ENCODE data around the gene STX17. TPM values are rescaled to one million over a fixed set of nuclear protein-coding genes. Genes with fewer than 3 reads are reported as not detected.

The STX17 gene
- total and polyA plus RNA-seq, 2 donors (not counting 3 experiments of a cell fraction or from before 2014, with no cell fraction given): 5.3 to 17.6 TPM

DNA sequence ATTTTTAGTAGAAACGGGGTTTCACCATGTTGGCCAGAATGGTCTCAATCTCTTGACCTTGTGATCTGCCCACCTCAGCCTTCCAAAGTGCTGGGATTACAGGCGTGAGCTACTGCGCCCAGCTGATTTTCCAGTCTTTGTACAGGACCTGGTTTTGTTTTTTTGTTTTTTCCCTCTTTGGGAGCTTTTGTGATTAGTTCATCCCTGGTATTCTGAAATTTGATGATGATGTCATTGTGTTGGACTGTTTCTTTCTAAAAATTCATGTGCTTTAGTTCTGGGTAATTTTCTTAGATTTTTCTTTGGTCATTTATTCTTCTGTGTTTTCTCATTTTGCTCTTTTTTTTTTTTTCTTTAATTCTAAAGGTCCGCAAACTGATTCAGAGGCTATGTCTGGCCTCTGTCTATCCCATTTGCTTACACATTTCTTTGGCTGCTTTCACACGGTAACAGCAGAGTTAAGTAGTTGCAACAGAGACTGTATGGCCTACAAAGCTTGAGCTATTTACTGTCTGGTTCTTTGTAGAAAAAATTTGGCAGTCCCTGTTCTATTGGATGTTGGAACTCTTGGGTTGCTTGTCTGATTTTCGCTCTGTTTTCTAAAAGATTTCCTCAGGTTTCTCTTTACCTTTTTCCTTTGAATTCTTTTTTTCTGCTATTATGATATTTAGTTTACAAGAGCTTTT, 24.8 kb downstream of the STX17 start:
- no peak overlapping the region for H3K9ac ChIP-seq (replicated peaks; ENCODE audit: extremely low read depth, insufficient read depth, low read length)

DNA sequence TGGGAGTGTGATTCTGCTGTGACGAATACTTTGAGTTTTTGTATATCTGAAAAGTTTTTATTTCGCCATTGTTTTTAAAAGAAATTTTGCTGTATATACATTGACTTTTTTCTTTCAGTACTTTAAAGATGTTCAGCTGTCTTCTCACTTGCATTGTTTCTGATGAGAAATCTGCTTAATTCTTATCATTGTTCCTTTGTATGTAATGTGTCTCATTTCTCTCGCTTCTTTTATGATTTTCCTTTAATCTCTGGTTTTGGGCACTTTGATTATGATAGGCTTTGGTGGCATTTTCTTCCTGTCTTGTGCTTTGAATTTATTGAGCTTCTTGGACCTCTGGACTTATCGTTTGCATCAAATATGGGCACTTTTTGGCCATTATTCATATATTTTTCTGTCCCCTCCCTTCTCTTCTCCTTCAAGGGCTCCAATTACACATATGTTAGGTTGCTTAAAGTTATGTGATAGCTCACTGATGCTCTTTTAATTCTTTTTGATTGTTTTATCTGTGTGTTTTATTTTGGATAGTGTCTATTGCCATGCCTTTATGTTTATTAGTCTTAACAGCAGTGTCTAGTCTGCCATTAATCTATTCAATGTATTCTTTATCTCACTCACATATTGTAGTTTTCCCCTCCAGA, 30.6 kb downstream of the STX17 start:
- H3K27me3 ChIP-seq (ENCODE audit: control insufficient read depth in 2 of 2, insufficient read depth in 2 of 2, low read length in 2 of 2): no peaks in the 10 kb centered on the region
- no peak overlapping the region for H3K9ac ChIP-seq (replicated peaks; ENCODE audit: extremely low read depth, insufficient read depth, low read length)
- H3K79me2 ChIP-seq (ENCODE audit: control insufficient read depth, insufficient read depth, low read length): no peaks in the 10 kb centered on the region
- ChIA-PET CTCF (interaction anchor here (0.8 to 1.8 kb wide), 4 partner anchors 10 to 74 kb away, joined by 3 to 7 read pairs (median 3); no protein-coding TSS in a partner anchor), POLR2A (no interaction called here)
- DNase-seq (ENCODE audit: low read depth, low spot score) (no peak), FAIRE-seq (no peak)
- intact Hi-C loops (cut with micrococcal nuclease) (no loop called here), dilution Hi-C loops (cut with MboI; ENCODE audit: extremely low pct_ligation_motif_present, low sequenced_read_pairs) (no loop called here)
- BruUV-seq (replicated peaks): no TSS peak
- H3K9me1 ChIP-seq (replicated peaks; ENCODE audit: control insufficient read depth, extremely low read depth, insufficient read depth, low read length): no peaks in the 10 kb centered on the region
- H3K4me2 ChIP-seq (ENCODE audit: insufficient read depth, low read length): no peak overlapping the region
- no peaks in the 10 kb centered on the region for H4K20me1 ChIP-seq (replicated peaks; ENCODE audit: control insufficient read depth, extremely low read depth, insufficient read depth, low read length)
- TF ChIP-seq JUN (IDR thresholded peaks at IDR 0.05; ENCODE audit: borderline replicate concordance, insufficient read depth, insufficient read length, low read depth): no peak
- TF ChIP-seq, protein P1, sequence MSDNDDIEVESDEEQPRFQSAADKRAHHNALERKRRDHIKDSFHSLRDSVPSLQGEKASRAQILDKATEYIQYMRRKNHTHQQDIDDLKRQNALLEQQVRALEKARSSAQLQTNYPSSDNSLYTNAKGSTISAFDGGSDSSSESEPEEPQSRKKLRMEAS (IDR thresholded peaks at IDR 0.05; ENCODE audit: insufficient read depth, insufficient read length): no peak
- TF ChIP-seq, protein P2, sequence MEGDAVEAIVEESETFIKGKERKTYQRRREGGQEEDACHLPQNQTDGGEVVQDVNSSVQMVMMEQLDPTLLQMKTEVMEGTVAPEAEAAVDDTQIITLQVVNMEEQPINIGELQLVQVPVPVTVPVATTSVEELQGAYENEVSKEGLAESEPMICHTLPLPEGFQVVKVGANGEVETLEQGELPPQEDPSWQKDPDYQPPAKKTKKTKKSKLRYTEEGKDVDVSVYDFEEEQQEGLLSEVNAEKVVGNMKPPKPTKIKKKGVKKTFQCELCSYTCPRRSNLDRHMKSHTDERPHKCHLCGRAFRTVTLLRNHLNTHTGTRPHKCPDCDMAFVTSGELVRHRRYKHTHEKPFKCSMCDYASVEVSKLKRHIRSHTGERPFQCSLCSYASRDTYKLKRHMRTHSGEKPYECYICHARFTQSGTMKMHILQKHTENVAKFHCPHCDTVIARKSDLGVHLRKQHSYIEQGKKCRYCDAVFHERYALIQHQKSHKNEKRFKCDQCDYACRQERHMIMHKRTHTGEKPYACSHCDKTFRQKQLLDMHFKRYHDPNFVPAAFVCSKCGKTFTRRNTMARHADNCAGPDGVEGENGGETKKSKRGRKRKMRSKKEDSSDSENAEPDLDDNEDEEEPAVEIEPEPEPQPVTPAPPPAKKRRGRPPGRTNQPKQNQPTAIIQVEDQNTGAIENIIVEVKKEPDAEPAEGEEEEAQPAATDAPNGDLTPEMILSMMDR (IDR thresholded peaks at IDR 0.05; ENCODE audit: extremely low read depth in 1 of 2, insufficient read depth in 1 of 2, low read depth in 1 of 2, low read length in 2 of 2): no peak
- no peak for TF ChIP-seq GATA2 (IDR thresholded peaks at IDR 0.05; ENCODE audit: insufficient read depth, insufficient read length, low read depth, low read length)
- TF ChIP-seq MYC (IDR thresholded peaks at IDR 0.05; ENCODE audit: low read depth, low read length): no peak
- TF ChIP-seq EZH2 (IDR thresholded peaks at IDR 0.05; ENCODE audit: borderline replicate concordance, low read depth, low read length, severe bottlenecking): no peak
- TF ChIP-seq FOS (IDR thresholded peaks at IDR 0.05; ENCODE audit: borderline replicate concordance, insufficient read depth, low read length): no peak
- TF ChIP-seq POLR2AphosphoS5 (IDR thresholded peaks at IDR 0.05; ENCODE audit: insufficient read depth, low read depth, low read length): no peak
- TF ChIP-seq POLR2A (IDR thresholded peaks at IDR 0.05; ENCODE audit: low read depth, low read length): no peak
- no peak overlapping the region for H3K4me3 ChIP-seq (replicated peaks in 1 of 3; ENCODE audit: insufficient read depth in 1 of 3, low read depth in 1 of 3, low read length in 3 of 3)
- H3K27ac ChIP-seq (ENCODE audit: insufficient read depth, low read depth, low read length): no peak overlapping the region
- no peaks in the 10 kb centered on the region for H3K9me3 ChIP-seq (replicated peaks; ENCODE audit: control insufficient read depth, insufficient read depth, low read length)
- H2AFZ ChIP-seq (ENCODE audit: low read depth, low read length): no peak overlapping the region
- no peaks in the 10 kb centered on the region for H3K4me1 ChIP-seq (ENCODE audit: control insufficient read depth, extremely low read depth, insufficient read depth, low read length)
- H3K36me3 ChIP-seq (ENCODE audit: control insufficient read depth in 2 of 2, extremely low read depth in 1 of 2, insufficient read depth in 2 of 2, low read length in 2 of 2): no peaks in the 10 kb centered on the region

More for the DNA sequence above, 24.8 kb downstream of the STX17 start:
- Histone ChIP-seq H3K27ac (ENCODE audit: insufficient read depth, low read depth, low read length) (no peak overlapping the region), H3K4me3 (replicated peaks in 1 of 3; ENCODE audit: insufficient read depth in 1 of 3, low read depth in 1 of 3, low read length in 3 of 3) (no peak overlapping the region), H3K9me3 (replicated peaks; ENCODE audit: control insufficient read depth, insufficient read depth, low read length) (no peaks in the 10 kb centered on the region), H3K4me2 (ENCODE audit: insufficient read depth, low read length) (no peak overlapping the region), H3K27me3 (ENCODE audit: control insufficient read depth in 2 of 2, insufficient read depth in 2 of 2, low read length in 2 of 2) (no peaks in the 10 kb centered on the region), H3K9me1 (replicated peaks; ENCODE audit: control insufficient read depth, extremely low read depth, insufficient read depth, low read length) (no peaks in the 10 kb centered on the region), H2AFZ (ENCODE audit: low read depth, low read length) (no peak overlapping the region), H3K79me2 (ENCODE audit: control insufficient read depth, insufficient read depth, low read length) (no peaks in the 10 kb centered on the region), H3K36me3 (ENCODE audit: control insufficient read depth in 2 of 2, extremely low read depth in 1 of 2, insufficient read depth in 2 of 2, low read length in 2 of 2) (peaks cover 0 to 4% of the 10 kb centered on the region in 2 experiments), H4K20me1 (replicated peaks; ENCODE audit: control insufficient read depth, extremely low read depth, insufficient read depth, low read length) (no peaks in the 10 kb centered on the region), H3K4me1 (ENCODE audit: control insufficient read depth, extremely low read depth, insufficient read depth, low read length) (no peaks in the 10 kb centered on the region)
- POLR2A ChIA-PET: no interaction called here
- no TSS peak for BruUV-seq (replicated peaks)
- CTCF ChIA-PET: interaction anchor here (1.0 kb wide), 1 partner anchor 11 kb away, joined by 3 read pairs; no protein-coding TSS in a partner anchor
- intact Hi-C loops (cut with micrococcal nuclease): no loop called here
- no peak for DNase-seq (ENCODE audit: low read depth, low spot score)
- no peak for FAIRE-seq
- TF ChIP-seq JUN (IDR thresholded peaks at IDR 0.05; ENCODE audit: borderline replicate concordance, insufficient read depth, insufficient read length, low read depth) (no peak), POLR2AphosphoS5 (IDR thresholded peaks at IDR 0.05; ENCODE audit: insufficient read depth, low read depth, low read length) (no peak), POLR2A (IDR thresholded peaks at IDR 0.05; ENCODE audit: low read depth, low read length) (no peak), EZH2 (IDR thresholded peaks at IDR 0.05; ENCODE audit: borderline replicate concordance, low read depth, low read length, severe bottlenecking) (no peak), FOS (IDR thresholded peaks at IDR 0.05; ENCODE audit: borderline replicate concordance, insufficient read depth, low read length) (no peak)
- dilution Hi-C loops (cut with MboI; ENCODE audit: extremely low pct_ligation_motif_present, low sequenced_read_pairs): no loop called here
